CD14-positive monocyte (primary cell): Measurements from ENCODE around the gene CFAP299. TPM values are rescaled to one million over a fixed set of nuclear protein-coding genes. Genes with fewer than 3 reads are reported as not detected.
"Not testable (repeated sequence)": the region's sequence is repeated elsewhere in the genome, so short reads cannot be mapped to it uniquely, and the experiment has no call there.

Experiments
- DNase-seq, 3 donors: peaks; one replicate each; pipeline ENCODE4 v3.0.0-alpha.2; 2011 to 2022
- H2AFZ ChIP-seq: 2 replicates; pipeline ENCODE4 v1.6.0; 2012; ENCODE audit warnings: mild to moderate bottlenecking, low read depth, low read length, inconsistent platforms; ENCODE audit not compliant: insufficient read depth, poor library complexity, severe bottlenecking
- H3K27ac ChIP-seq, 2 donors: 1 replicate in 1 of 2; 2 replicates in 1 of 2; pipeline ENCODE4 v1.5.1; 2012 to 2013; ENCODE audit warnings: low read length in 2 of 2, control low read depth in 1 of 2, inconsistent platforms in 1 of 2, low read depth in 1 of 2, mild to moderate bottlenecking in 1 of 2
- H3K27me3 ChIP-seq, 2 donors: one replicate each; pipeline versions ENCODE4 v1.6.0 to v1.6.1; 2011 to 2013; ENCODE audit warnings: low read length in 2 of 2; ENCODE audit not compliant: control insufficient read depth in 2 of 2, insufficient read depth in 2 of 2
- H3K36me3 ChIP-seq, 2 donors: replicated peaks in 1 of 2; 1 replicate in 1 of 2; 2 replicates in 1 of 2; pipeline versions ENCODE4 v1.5.1 to v1.6.1; 2012 to 2013; ENCODE audit warnings: low read length in 2 of 2, control low read depth in 1 of 2, inconsistent platforms in 1 of 2, mild to moderate bottlenecking in 1 of 2; ENCODE audit not compliant: insufficient read depth in 2 of 2, control insufficient read depth in 1 of 2
- H3K4me1 ChIP-seq, 2 donors: 1 replicate in 1 of 2; 2 replicates in 1 of 2; pipeline versions ENCODE4 v1.5.1 to v1.6.1; 2012 to 2013; ENCODE audit warnings: low read length in 2 of 2, control low read depth in 1 of 2, inconsistent platforms in 1 of 2, mild to moderate bottlenecking in 1 of 2, moderate library complexity in 1 of 2; ENCODE audit not compliant: insufficient read depth in 2 of 2, control insufficient read depth in 1 of 2
- H3K4me2 ChIP-seq: replicated peaks from 2 replicates; pipeline ENCODE3; 2012; ENCODE audit warnings: low read length, moderate library complexity, mild to moderate bottlenecking; ENCODE audit not compliant: poor library complexity, severe bottlenecking; ENCODE audit errors: extremely low read depth
- H3K4me3 ChIP-seq, 3 experiments: fragments of 200-600 bp in 1 of 3; sonication (generic) in 1 of 3; replicated peaks in 1 of 3; 1 replicate in 2 of 3; 2 replicates in 1 of 3; pipeline ENCODE4 v1.5.1; 2011 to 2013; ENCODE audit warnings: low read length in 3 of 3, mild to moderate bottlenecking in 3 of 3, control low read depth in 2 of 3, low read depth in 2 of 3, inconsistent platforms in 1 of 3, moderate library complexity in 1 of 3
- H3K79me2 ChIP-seq: 2 replicates; pipeline ENCODE4 v1.6.0; 2012; ENCODE audit warnings: mild to moderate bottlenecking, control low read depth, inconsistent platforms, low read length, moderate library complexity; ENCODE audit not compliant: insufficient read depth
- H3K9ac ChIP-seq: 2 replicates; pipeline ENCODE4 v1.6.0; 2017; ENCODE audit warnings: low read length, mild to moderate bottlenecking; ENCODE audit not compliant: insufficient read depth, poor library complexity, severe bottlenecking
- H3K9me3 ChIP-seq, 2 donors: replicated peaks in 1 of 2; 1 replicate in 1 of 2; 2 replicates in 1 of 2; pipeline versions ENCODE4 v1.5.1 to v1.6.1; 2012 to 2013; ENCODE audit warnings: low read length in 2 of 2, control low read depth in 1 of 2; ENCODE audit not compliant: control insufficient read depth in 1 of 2, insufficient read depth in 1 of 2
- H4K20me1 ChIP-seq: 2 replicates; pipeline ENCODE4 v1.6.0; 2012; ENCODE audit warnings: mild to moderate bottlenecking, low read length, control low read depth, moderate library complexity; ENCODE audit not compliant: insufficient read depth
- H3K27ac Mint-ChIP-seq, 7 donors: one replicate each; pipeline ENCODE4 v1.8.0; 2020; ENCODE audit warnings: mild to moderate bottlenecking in 7 of 7, mixed read lengths in 7 of 7, moderate library complexity in 6 of 7, inconsistent platforms in 2 of 7
- H3K27me3 Mint-ChIP-seq, 3 donors: one replicate each; pipeline ENCODE4 v1.8.0; 2021 to 2022; ENCODE audit warnings: low read depth in 3 of 3, mild to moderate bottlenecking in 3 of 3, mixed read lengths in 3 of 3, moderate library complexity in 3 of 3, inconsistent platforms in 1 of 3
- H3K36me3 Mint-ChIP-seq, 2 donors: one replicate each; pipeline ENCODE4 v1.8.0; 2020; ENCODE audit warnings: mixed read lengths in 2 of 2, inconsistent platforms in 1 of 2, mild to moderate bottlenecking in 1 of 2
- H3K4me1 Mint-ChIP-seq: one replicate; pipeline ENCODE4 v1.8.0; 2020; ENCODE audit warnings: mild to moderate bottlenecking, mixed read lengths
- H3K4me3 Mint-ChIP-seq, 2 donors: one replicate each; pipeline ENCODE4 v1.8.0; 2020; ENCODE audit warnings: mild to moderate bottlenecking in 2 of 2, mixed read lengths in 2 of 2, moderate library complexity in 1 of 2
- H3K9me3 Mint-ChIP-seq, 7 donors: one replicate each; pipeline ENCODE4 v1.8.0; 2020 to 2022; ENCODE audit warnings: mixed read lengths in 7 of 7, mild to moderate bottlenecking in 6 of 7, moderate library complexity in 6 of 7, inconsistent platforms in 2 of 7
- WGBS: methylation state at CpG from one replicate; pipeline ENCODE4 v1.1.5; 2013; ENCODE audit warnings: missing lambda C conversion rate; ENCODE audit not compliant: insufficient coverage; 5-methylcytosine and 5-hydroxymethylcytosine counted together
- intact Hi-C, 2 donors: fragments of 100-400 bp; cut with micrococcal nuclease; formaldehyde crosslinking; loops; one replicate each; pipeline versions ENCODE4 v1.15.0 to v1.15.1; 2023
- polyA plus RNA-seq, 3 donors: library from polyadenylated mRNA; depleted of rRNA in 1 of 3; unstranded in 2 of 3; stranded (reverse) in 1 of 3; fragments of 300-500 nt in 2 of 3; fragments of >200 nt in 1 of 3; fragmentation: Illumina TruSeq in 2 of 3; gene quantifications; 1 replicate in 2 of 3; 2 replicates in 1 of 3; pipeline ENCODE4 v1.2.3, GENCODE V29; 2012 to 2021
- TF ChIP-seq, protein P1 (sequence below): fragments of 200-600 bp; IDR thresholded peaks from one replicate; pipeline ENCODE4 v1.8.0; 2022; ENCODE audit warnings: antibody characterized with exemption, mild to moderate bottlenecking

CFAP299 gene
- polyA plus RNA-seq, 3 donors: not detected

DNA sequence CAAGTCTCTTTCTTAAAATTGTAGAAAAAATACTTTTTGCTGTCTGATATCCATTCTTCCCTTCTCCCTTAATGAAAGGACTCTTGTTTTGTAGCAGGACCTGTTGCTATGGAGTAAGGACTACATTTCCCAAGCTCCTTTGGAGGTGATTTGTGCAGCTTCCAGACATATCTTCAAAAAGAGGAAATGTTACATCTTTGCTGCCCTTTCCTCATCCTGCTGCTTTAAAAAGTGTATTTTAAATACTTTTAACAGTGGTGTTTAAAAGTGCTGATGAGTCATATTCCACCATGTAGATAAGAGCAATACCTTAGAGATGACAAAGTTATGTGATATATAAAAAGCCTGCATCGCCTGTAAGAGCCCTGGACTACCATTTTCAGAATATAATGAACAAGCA, 98.7 kb downstream of the CFAP299 start:
- Mint-ChIP-seq H3K27ac (no peak overlapping the region), H3K9me3 (peaks cover 0 to 5% (median 2%) of the 10 kb centered on the region in 7 donors), H3K36me3 (no peaks in the 10 kb centered on the region), H3K4me3 (no peak overlapping the region), H3K27me3 (no peaks in the 10 kb centered on the region), H3K4me1 (no peaks in the 10 kb centered on the region)
- H3K4me3 ChIP-seq: no peak overlapping the region
- intact Hi-C loops: no loop called here
- H3K4me1 ChIP-seq: no peaks in the 10 kb centered on the region
- H3K36me3 ChIP-seq: no peaks in the 10 kb centered on the region
- no peak overlapping the region for H3K27ac ChIP-seq
- WGBS: no CpG with 5 or more reads among the region's 1 CpG
- H2AFZ ChIP-seq: no peak overlapping the region
- DNase-seq: no peak
- no peak overlapping the region for H3K4me2 ChIP-seq
- no peak overlapping the region for H3K9ac ChIP-seq
- H4K20me1 ChIP-seq: no peaks in the 10 kb centered on the region
- no peaks in the 10 kb centered on the region for H3K27me3 ChIP-seq
- TF ChIP-seq, protein P1, sequence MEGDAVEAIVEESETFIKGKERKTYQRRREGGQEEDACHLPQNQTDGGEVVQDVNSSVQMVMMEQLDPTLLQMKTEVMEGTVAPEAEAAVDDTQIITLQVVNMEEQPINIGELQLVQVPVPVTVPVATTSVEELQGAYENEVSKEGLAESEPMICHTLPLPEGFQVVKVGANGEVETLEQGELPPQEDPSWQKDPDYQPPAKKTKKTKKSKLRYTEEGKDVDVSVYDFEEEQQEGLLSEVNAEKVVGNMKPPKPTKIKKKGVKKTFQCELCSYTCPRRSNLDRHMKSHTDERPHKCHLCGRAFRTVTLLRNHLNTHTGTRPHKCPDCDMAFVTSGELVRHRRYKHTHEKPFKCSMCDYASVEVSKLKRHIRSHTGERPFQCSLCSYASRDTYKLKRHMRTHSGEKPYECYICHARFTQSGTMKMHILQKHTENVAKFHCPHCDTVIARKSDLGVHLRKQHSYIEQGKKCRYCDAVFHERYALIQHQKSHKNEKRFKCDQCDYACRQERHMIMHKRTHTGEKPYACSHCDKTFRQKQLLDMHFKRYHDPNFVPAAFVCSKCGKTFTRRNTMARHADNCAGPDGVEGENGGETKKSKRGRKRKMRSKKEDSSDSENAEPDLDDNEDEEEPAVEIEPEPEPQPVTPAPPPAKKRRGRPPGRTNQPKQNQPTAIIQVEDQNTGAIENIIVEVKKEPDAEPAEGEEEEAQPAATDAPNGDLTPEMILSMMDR: no peak
- no peaks in the 10 kb centered on the region for H3K79me2 ChIP-seq
- peaks cover 0 to 2% of the 10 kb centered on the region in 2 donors for H3K9me3 ChIP-seq

DNA sequence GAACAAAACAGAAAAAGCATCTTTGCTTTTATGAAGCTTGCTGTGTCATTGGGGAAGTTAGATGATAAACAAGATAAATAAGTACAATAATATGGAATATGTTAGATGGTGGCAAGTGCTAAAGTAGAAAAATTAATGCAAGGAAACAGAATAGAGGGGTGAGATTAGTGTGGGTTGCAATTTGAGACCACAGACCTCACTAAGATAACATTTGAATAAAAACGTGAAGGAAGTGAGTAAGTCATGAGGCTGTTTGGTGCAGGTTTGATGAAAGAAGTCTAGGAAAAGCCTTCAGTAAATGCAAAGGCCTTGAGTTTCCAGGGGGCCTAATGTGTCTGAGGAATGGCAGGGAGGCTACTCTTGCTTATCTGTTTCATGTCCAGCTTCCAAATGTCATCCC, 102.5 kb downstream of the CFAP299 start:
- Histone ChIP-seq H3K27me3 (no peaks in the 10 kb centered on the region), H3K9ac (no peak overlapping the region), H3K79me2 (no peaks in the 10 kb centered on the region), H3K4me2 (no peak overlapping the region), H3K9me3 (peaks cover 0 to 13% of the 10 kb centered on the region in 2 donors), H3K36me3 (no peaks in the 10 kb centered on the region), H3K4me3 (no peak overlapping the region), H2AFZ (no peak overlapping the region), H4K20me1 (no peaks in the 10 kb centered on the region), H3K4me1 (no peaks in the 10 kb centered on the region), H3K27ac (no peak overlapping the region)
- TF ChIP-seq, protein P1: no peak
- H3K9me3 Mint-ChIP-seq: peaks cover 9 to 16% (median 10%) of the 10 kb centered on the region in 7 donors
- whole genome bisulfite sequencing: no CpG with 5 or more reads among the region's 1 CpG
- H3K4me3 Mint-ChIP-seq: no peak overlapping the region
- no peaks in the 10 kb centered on the region for H3K27me3 Mint-ChIP-seq
- no peaks in the 10 kb centered on the region for H3K36me3 Mint-ChIP-seq
- DNase-seq: no peak
- intact Hi-C loops: no loop called here
- H3K4me1 Mint-ChIP-seq: no peaks in the 10 kb centered on the region
- no peak overlapping the region for H3K27ac Mint-ChIP-seq

DNA sequence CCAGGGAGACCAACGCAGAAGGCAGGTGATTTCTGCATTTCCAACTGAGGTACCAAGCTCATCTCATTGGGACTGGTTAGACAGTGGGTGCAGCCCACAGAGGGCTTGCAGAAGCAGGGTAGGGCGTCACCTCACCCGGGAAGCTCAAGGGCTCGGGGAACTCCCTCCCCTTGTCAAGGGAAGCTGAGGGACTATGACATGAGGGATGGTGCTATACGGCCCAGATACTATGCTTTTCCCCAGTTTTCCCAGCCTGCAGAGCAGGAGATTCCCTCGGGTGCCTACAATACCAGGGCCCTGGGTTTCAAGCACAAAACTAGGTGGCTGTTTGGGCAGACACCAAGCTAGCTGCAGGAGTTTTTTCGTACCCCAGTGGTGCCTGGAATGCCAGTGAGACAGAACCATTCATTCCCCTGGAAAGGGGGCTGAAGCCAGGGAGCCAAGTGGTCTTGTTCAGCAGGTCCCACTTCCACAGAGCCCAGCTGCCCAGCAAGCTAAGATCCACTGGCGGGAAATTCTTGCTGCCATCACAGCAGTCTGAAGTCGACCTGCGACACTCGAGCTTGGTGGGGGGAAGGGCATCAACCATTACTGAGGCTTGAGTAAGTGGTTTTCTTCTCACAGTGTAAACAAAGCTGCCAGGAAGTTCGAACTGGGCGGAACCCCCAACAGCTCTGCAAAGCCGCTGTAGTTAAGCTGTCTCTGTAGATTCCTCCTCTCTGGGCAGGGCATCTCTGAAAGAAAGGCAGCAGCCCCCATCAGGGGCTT, 103.9 kb downstream of the CFAP299 start:
- H3K4me2 ChIP-seq, intact Hi-C loops, H3K27ac Mint-ChIP-seq, H3K36me3 Mint-ChIP-seq, DNase-seq, H3K4me3 ChIP-seq, H3K4me1 ChIP-seq, H3K27me3 ChIP-seq, H3K27ac ChIP-seq, H3K79me2 ChIP-seq, H3K4me3 Mint-ChIP-seq, H3K27me3 Mint-ChIP-seq, H3K4me1 Mint-ChIP-seq, H3K9ac ChIP-seq, H4K20me1 ChIP-seq, H3K36me3 ChIP-seq, H2AFZ ChIP-seq: not testable (repeated sequence)
- H3K9me3 ChIP-seq: peaks cover 0 to 13% of the 10 kb centered on the region in 2 donors
- 86% methylated on average over 7 of the region's 14 CpGs for WGBS
- H3K9me3 Mint-ChIP-seq: peaks cover 9 to 16% (median 12%) of the 10 kb centered on the region in 7 donors
